Colonic mucosa (tissue), 4 donors: Measurements from ENCODE around the gene LRRC17. TPM values are rescaled to one million over a fixed set of nuclear protein-coding genes. Genes with fewer than 3 reads are reported as not detected.

Experiments
- DNase-seq: peaks from one replicate; pipeline ENCODE4 v3.0.0-alpha.2; 2020
- H3K27ac ChIP-seq: fragments of 200-600 bp; one replicate; pipeline ENCODE4 v1.8.0; 2021
- H3K27me3 ChIP-seq: fragments of 200-600 bp; one replicate; pipeline ENCODE4 v1.8.0; 2021
- H3K36me3 ChIP-seq: fragments of 200-600 bp; one replicate; pipeline ENCODE4 v1.8.0; 2021
- H3K4me1 ChIP-seq: fragments of 200-600 bp; one replicate; pipeline ENCODE4 v1.8.0; 2021; ENCODE audit warnings: mild to moderate bottlenecking
- H3K4me3 ChIP-seq: fragments of 200-600 bp; one replicate; pipeline ENCODE4 v1.8.0; 2021
- H3K9ac ChIP-seq, 2 donors: one replicate each; pipeline ENCODE4 v1.7.0; 2013; ENCODE audit warnings: control low read depth in 2 of 2, low read depth in 2 of 2, low read length in 2 of 2
- H3K9me3 ChIP-seq: fragments of 200-600 bp; one replicate; pipeline ENCODE4 v1.8.0; 2021
- intact Hi-C: fragments of 100-400 bp; cut with DNase I; formaldehyde crosslinking; loops from one replicate; pipeline ENCODE4 v1.14.1; 2022
- total RNA-seq, 2 donors: library from RNA; stranded (reverse); fragmentation: NEBNext Ultra II Directional in 1 of 2; extraction: Animal tissue kit (Norgen Biotek cat#: 25700) in 1 of 2; gene quantifications; one replicate each; pipeline ENCODE4 v1.2.1, GENCODE V29; 2021
- TF ChIP-seq, protein P1 (sequence below): fragments of 200-600 bp; IDR thresholded peaks from one replicate; pipeline ENCODE4 v1.8.0; 2022; ENCODE audit warnings: antibody characterized with exemption, mild to moderate bottlenecking
- donor health status: healthy.
- donor health status: DM: no; HTN: no; CAD: no.
- donor health status: DM: no; HTN: no; CAD: no.

LRRC17 gene
- total RNA-seq, 2 donors from 2014 or later, result 0.91 to 1.1 TPM

DNA sequence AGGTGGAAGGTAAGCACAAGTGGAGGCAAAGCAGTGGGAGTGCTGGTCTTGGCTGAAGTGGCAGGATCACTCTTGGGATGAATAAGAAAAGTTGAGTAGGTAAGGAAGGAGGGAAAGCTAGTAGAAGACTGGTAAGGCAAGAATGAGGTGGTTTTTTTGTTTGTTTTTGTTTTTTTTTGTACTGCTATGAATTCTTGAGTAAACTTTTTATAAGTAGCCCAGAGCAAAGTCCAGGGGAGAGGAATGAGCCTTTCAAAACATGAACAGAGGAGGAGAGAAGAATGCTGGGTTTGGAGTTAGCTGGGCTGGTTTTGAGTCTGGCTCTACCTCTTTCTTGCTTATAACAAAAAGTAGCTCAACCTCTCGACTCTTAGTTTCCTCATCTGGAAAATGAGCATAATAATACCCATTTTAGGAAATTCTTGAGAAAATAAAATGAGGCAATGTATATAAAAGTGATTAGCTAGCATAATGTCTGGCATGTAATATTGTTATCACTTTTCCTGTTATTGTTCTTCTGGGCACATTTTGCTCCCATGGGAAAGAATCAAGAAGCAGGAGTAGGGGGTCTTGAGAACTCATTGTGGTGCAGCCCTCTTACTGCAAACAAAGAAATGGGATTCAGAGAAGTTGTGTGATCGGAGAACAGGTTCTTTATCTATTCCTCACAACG, 24.1 kb upstream of the LRRC17 start:
- intact Hi-C loops, result no loop called here
- H3K36me3 ChIP-seq, result no peaks in the 10 kb centered on the region
- no peaks in the 10 kb centered on the region for H3K9me3 ChIP-seq
- TF ChIP-seq, protein P1, sequence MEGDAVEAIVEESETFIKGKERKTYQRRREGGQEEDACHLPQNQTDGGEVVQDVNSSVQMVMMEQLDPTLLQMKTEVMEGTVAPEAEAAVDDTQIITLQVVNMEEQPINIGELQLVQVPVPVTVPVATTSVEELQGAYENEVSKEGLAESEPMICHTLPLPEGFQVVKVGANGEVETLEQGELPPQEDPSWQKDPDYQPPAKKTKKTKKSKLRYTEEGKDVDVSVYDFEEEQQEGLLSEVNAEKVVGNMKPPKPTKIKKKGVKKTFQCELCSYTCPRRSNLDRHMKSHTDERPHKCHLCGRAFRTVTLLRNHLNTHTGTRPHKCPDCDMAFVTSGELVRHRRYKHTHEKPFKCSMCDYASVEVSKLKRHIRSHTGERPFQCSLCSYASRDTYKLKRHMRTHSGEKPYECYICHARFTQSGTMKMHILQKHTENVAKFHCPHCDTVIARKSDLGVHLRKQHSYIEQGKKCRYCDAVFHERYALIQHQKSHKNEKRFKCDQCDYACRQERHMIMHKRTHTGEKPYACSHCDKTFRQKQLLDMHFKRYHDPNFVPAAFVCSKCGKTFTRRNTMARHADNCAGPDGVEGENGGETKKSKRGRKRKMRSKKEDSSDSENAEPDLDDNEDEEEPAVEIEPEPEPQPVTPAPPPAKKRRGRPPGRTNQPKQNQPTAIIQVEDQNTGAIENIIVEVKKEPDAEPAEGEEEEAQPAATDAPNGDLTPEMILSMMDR, result no peak
- H3K4me1 ChIP-seq, result no peaks in the 10 kb centered on the region
- no peak overlapping the region for H3K27ac ChIP-seq
- H3K9ac ChIP-seq, result no peak overlapping the region
- DNase-seq, result no peak
- H3K27me3 ChIP-seq, result no peaks in the 10 kb centered on the region
- no peak overlapping the region for H3K4me3 ChIP-seq

DNA sequence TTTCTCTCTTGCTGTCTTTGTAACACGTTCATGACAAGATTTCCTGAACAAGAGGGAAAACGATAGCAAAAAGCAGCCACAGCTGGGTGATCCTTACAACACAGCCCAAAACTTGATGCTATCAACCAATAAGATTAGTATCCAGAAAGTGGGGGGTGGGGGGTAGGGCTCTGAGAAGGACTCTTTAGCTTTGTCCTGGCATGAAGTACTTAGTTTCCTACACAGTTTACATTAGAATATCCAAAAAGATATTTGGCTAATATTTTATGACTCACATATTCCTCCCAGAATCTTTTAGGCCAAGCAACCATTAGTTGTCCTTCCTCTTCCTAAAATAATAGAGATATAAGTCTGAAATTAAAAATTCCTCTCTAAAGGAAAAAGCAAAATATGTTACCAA, 22.9 kb upstream of the LRRC17 start:
- Histone ChIP-seq H3K27ac (no peak overlapping the region), H3K9ac (no peak overlapping the region), H3K4me1 (no peaks in the 10 kb centered on the region), H3K36me3 (no peaks in the 10 kb centered on the region), H3K9me3 (no peaks in the 10 kb centered on the region), H3K27me3 (no peaks in the 10 kb centered on the region), H3K4me3 (no peak overlapping the region)
- DNase-seq, result no peak
- intact Hi-C loops, result no loop called here
- TF ChIP-seq, protein P1, result no peak

DNA sequence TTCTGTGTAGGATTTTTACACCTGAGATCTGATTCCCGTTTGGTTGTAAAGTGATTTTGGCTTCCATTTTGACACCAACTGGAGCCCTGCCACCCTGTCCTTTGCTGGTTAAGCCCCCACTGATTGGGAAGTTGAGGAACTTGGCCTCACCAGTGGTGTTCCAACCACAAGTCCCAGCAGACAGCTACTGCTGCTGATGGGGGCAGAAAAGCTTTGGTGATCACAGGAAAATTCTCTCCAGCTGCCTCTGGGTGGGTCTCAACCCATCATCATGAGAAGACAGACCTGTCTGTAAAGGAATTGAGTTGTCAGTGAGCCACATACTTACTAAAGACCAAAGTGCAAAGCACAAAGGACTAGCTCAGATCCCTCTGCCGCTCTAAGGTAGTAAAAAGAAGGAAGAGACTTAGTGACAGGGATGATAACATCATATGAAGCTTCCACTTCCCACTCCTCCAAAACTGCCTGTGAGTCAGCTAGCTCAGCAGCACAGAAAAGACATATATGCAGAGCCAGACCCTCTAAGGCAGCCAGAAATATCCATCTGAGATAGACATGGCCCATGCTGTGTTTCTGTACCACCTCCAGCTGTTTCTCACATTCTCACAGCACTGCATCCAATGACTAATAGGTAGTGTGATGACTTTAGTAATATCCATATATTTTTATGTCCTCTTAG, 22.4 kb upstream of the LRRC17 start:
- no peaks in the 10 kb centered on the region for H3K27me3 ChIP-seq

DNA sequence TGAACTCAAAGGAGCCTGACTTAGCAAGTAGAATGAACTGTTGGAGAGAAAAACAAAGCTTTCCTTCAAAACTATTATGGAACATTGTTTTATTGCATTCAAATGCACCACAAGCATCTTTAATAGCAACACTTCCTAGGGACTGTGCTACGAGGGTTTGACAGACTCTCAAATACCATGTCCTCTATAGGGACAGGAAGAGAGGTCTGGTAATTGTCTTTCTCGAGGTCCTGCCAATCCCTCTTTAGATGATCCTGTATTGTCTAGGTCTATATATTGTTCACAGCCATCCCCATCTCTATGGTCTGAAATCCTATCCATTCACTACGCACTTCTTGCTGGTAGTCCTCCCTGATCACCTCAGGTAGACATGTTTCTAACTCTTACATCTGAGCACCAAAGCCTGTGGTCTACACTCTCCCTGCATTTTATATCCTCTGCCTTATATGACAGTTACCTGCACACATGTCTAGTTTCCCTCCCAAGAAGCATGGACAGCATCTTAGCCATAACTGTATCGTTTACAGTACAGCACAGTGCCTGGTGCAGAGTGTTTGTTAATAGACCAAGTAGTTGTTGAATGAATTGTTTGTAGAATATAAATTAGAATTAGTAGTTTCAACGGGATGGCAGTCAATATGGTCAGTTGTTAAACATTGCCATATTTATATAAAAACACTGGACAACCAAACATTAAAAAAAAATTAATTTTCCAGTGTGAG, 21.7 kb upstream of the LRRC17 start:
- TF ChIP-seq, protein P1, result no peak
- H3K27ac ChIP-seq, result no peak overlapping the region
- H3K27me3 ChIP-seq, result no peaks in the 10 kb centered on the region
- H3K4me3 ChIP-seq, result no peak overlapping the region
- DNase-seq, result no peak
- intact Hi-C loops, result no loop called here
- H3K4me1 ChIP-seq, result no peaks in the 10 kb centered on the region
- no peaks in the 10 kb centered on the region for H3K36me3 ChIP-seq
- H3K9ac ChIP-seq, result no peak overlapping the region
- no peaks in the 10 kb centered on the region for H3K9me3 ChIP-seq

More for the DNA sequence above, 22.4 kb upstream of the LRRC17 start:
- Histone ChIP-seq H3K4me3 (no peak overlapping the region), H3K36me3 (no peaks in the 10 kb centered on the region), H3K27ac (no peak overlapping the region), H3K9me3 (no peaks in the 10 kb centered on the region), H3K4me1 (no peaks in the 10 kb centered on the region), H3K9ac (no peak overlapping the region)
- intact Hi-C loops, result no loop called here
- TF ChIP-seq, protein P1, result no peak
- DNase-seq, result no peak

DNA sequence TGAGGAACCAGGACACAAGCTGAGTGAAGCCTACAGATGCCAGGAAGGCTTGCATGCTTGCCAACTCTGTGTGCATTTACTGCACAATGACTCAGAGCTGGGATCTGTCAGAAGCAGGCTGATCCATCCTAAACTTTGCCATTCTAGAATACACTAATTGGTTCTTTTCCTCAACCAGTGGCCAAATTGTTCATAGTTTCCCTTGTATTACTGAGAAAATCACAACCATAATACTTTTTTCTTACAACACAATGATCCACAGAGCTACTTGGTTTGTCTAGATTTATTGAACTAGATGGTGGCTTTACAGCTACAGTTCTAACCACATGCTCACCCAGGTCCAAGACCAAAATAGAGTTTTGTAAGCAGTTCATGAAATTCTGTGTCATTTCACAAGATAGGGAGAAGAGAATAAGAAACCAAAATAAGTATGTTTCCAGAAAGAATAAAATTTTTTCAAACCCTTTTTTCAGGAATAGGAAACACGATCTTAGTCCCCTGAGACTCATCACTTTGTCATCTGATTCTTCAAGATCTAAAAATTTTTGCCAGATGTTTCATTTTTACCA, 21.0 kb upstream of the LRRC17 start:
- Histone ChIP-seq H3K27ac (no peak overlapping the region), H3K36me3 (no peaks in the 10 kb centered on the region), H3K9me3 (no peaks in the 10 kb centered on the region), H3K9ac (no peak overlapping the region), H3K27me3 (no peaks in the 10 kb centered on the region), H3K4me3 (no peak overlapping the region), H3K4me1 (no peaks in the 10 kb centered on the region)
- TF ChIP-seq, protein P1, result no peak
- no peak for DNase-seq
- intact Hi-C loops, result no loop called here
